ENCODE measurements around the gene PPP1R9A. TPM values are rescaled to one million over a fixed set of nuclear protein-coding genes. Genes with fewer than 3 reads are reported as not detected.
A peak's percentile ranks its signal among the peaks of the same experiment; 100 is the strongest.

The PPP1R9A gene
- 1 to 10 TPM in 3 of 4 donors, under 1 TPM in 1; 0.51 to 2.7 (median 1.4) TPM for total RNA-seq

GRCh38 chr7:94907026-94907810 lies at the start of gene PPP1R9A:
PPP1R9A (plus strand) TSS chr7:94907594; CDS start chr7:94910114, 2,520 bp downstream.
- DNase-seq (ENCODE audit: low spot score in 2 of 2) = no peak
- WGBS, 2 donors = 18 to 28% methylated on average over 19 to 36 of the region's 36 CpGs
- TF ChIP-seq CTCF (IDR thresholded peaks at IDR 0.05) (no peak), POLR2A (IDR thresholded peaks at IDR 0.05) (no peak)
- H3K4me3 ChIP-seq (ENCODE audit: low read depth, poor library complexity, severe bottlenecking) = peak within 1 kb of the TSS; percentile 33
- intact Hi-C loops (cut with DNase I; ENCODE audit: low total_unique reads) = no loop called here

- no peak overlapping the region for H3K4me3 ChIP-seq (ENCODE audit: low read depth, poor library complexity, severe bottlenecking)
- intact Hi-C loops (cut with DNase I; ENCODE audit: low total_unique reads) = no loop called here
- DNase-seq (ENCODE audit: low spot score in 2 of 2) = no peak
- TF ChIP-seq CTCF (IDR thresholded peaks at IDR 0.05) (no peak), POLR2A (IDR thresholded peaks at IDR 0.05) (no peak)
These were observed 36.3 kb upstream of the PPP1R9A start for GRCh38 chr7:94871132-94871531.

GRCh38 chr7:94873239-94873638 lies 34.2 kb upstream of the PPP1R9A start:
- intact Hi-C loops (cut with DNase I; ENCODE audit: low total_unique reads) = no loop called here
- TF ChIP-seq CTCF (IDR thresholded peaks at IDR 0.05) (no peak), POLR2A (IDR thresholded peaks at IDR 0.05) (no peak)
- no peak overlapping the region for H3K4me3 ChIP-seq (ENCODE audit: low read depth, poor library complexity, severe bottlenecking)
- 94 to 96% methylated on average over 3 of the region's 3 CpGs for WGBS, 2 donors
- no peak for DNase-seq (ENCODE audit: low spot score in 2 of 2)

GRCh38 chr7:94874036-94874785 lies 33.2 kb upstream of the PPP1R9A start:
- no peak for TF ChIP-seq POLR2A (IDR thresholded peaks at IDR 0.05)
- TF ChIP-seq CTCF (IDR thresholded peaks at IDR 0.05) = no peak
- intact Hi-C loops (cut with DNase I; ENCODE audit: low total_unique reads) = no loop called here
- WGBS, 2 donors = 85 to 86% methylated on average over 5 of the region's 5 CpGs
- no peak overlapping the region for H3K4me3 ChIP-seq (ENCODE audit: low read depth, poor library complexity, severe bottlenecking)
- DNase-seq (ENCODE audit: low spot score in 2 of 2) = no peak

GRCh38 chr7:94875201-94875600 lies 32.2 kb upstream of the PPP1R9A start:
- DNase-seq (ENCODE audit: low spot score in 2 of 2) = no peak
- TF ChIP-seq CTCF (IDR thresholded peaks at IDR 0.05) (no peak), POLR2A (IDR thresholded peaks at IDR 0.05) (no peak)
- intact Hi-C loops (cut with DNase I; ENCODE audit: low total_unique reads) = no loop called here
- no peak overlapping the region for H3K4me3 ChIP-seq (ENCODE audit: low read depth, poor library complexity, severe bottlenecking)
